ENCODE data around the gene BLOC1S5. TPM values are rescaled to one million over a fixed set of nuclear protein-coding genes. Genes with fewer than 3 reads are reported as not detected.

BLOC1S5 gene, protein sequence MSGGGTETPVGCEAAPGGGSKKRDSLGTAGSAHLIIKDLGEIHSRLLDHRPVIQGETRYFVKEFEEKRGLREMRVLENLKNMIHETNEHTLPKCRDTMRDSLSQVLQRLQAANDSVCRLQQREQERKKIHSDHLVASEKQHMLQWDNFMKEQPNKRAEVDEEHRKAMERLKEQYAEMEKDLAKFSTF
- 6.1 and 8.7 TPM in 2 replicates for total RNA-seq

DNA sequence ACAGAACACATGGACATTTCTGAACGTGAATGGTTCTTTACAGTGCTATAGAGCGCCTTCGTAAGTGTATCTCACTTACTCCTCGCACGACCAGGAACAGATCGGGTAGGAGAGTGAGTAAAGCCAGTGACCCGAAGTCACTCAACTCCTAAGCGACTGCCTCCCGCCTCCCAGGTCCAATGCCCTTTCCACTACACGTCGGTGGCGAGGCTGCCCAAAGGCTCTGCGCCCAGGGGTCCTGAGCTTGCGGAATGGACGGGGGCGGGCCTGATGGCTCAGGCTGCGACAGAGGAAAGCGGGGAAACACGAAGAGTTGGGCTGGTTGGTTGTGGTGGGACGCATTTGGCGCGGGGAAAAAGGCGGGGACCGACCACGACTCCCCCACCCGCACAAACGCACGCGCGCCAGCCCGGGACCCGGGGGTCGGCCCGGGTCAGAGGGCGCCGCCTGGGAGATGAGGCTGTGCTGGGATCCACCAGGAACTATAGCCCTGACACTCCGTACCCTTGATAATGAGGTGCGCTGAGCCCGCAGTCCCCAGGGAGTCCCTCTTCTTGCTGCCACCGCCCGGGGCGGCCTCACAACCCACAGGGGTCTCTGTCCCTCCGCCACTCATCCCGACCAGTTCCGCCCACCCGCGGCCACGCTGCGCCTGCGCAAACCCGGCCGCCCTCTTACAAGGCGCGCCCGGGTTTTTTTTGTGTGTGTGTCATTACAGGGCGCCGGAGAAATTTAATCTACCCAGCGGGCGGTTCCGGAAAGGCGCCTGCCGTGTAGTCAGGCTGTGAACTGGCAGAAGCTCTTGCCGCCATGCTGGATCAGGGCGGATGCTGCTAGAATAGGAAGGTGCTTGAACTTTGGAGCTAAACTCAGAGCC, at the start of gene BLOC1S5:
BLOC1S5 (minus strand) TSS at position 629 of the 877 bp plus-strand sequence; CDS start at position 616, 13 bp downstream.

GRCh38 chr6:8102122-8102958, 38.2 kb upstream of the BLOC1S5 start, which contains the start of gene EEF1E1:
Gene EEF1E1 (minus strand): TSS chr6:8102548. CDS start chr6:8102521, 27 bp downstream.

Other genes starting within 250 kb of the BLOC1S5 start
- 136 and 173 TPM in 2 replicates for gene TXNDC5, start 153.6 kb downstream of the BLOC1S5 start, total RNA-seq
- gene EEF1E1, start 38.2 kb upstream of the BLOC1S5 start, total RNA-seq: 30.3 and 59.9 TPM in 2 replicates